MCF 10A (cell line): ENCODE data around the gene FBXW4. TPM values are rescaled to one million over a fixed set of nuclear protein-coding genes. Genes with fewer than 3 reads are reported as not detected.

Source experiments
- BruUV-seq: library from RNA; stranded (reverse); fragments of 400-500 nt; replicated peaks from 2 replicates; lab custom pipeline; 2021; lab: Mats Ljungman, UMichigan
- CTCF ChIA-PET: fragments of 300-600 bp; sonication (Branson Sonifier 250); formaldehyde crosslinking; extraction: SDS; loops from one replicate; lab custom pipeline; 2021; ENCODE audit warnings: antibody characterized with exemption, inconsistent platforms; lab: Yijun Ruan, JAX
- POLR2A ChIA-PET: fragments of 300-600, 350-650 bp; sonication (Branson Sonifier 250); formaldehyde crosslinking; extraction: SDS; loops from one replicate; lab custom pipeline; 2020; ENCODE audit warnings: antibody characterized with exemption, inconsistent platforms; lab: Yijun Ruan, JAX
- DNase-seq: peaks from one replicate; pipeline ENCODE4 v3.0.0-alpha.2; 2018; ENCODE audit not compliant: unreplicated experiment
- H3K27ac Mint-ChIP-seq: one replicate; pipeline ENCODE4 v1.8.0; 2022; ENCODE audit warnings: mild to moderate bottlenecking, low read depth, mixed read lengths; ENCODE audit not compliant: unreplicated experiment
- H3K27me3 Mint-ChIP-seq: one replicate; pipeline ENCODE4 v1.8.0; 2022; ENCODE audit warnings: mixed read lengths; ENCODE audit not compliant: insufficient read depth, unreplicated experiment
- H3K36me3 Mint-ChIP-seq: one replicate; pipeline ENCODE4 v1.8.0; 2022; ENCODE audit warnings: mild to moderate bottlenecking, moderate library complexity, mixed read lengths; ENCODE audit not compliant: insufficient read depth, unreplicated experiment
- H3K4me1 Mint-ChIP-seq: one replicate; pipeline ENCODE4 v1.8.0; 2022; ENCODE audit warnings: mixed read lengths; ENCODE audit not compliant: insufficient read depth, unreplicated experiment
- H3K4me3 Mint-ChIP-seq: one replicate; pipeline ENCODE4 v1.8.0; 2022; ENCODE audit warnings: mild to moderate bottlenecking, moderate library complexity, mixed read lengths; ENCODE audit not compliant: unreplicated experiment
- H3K9me3 Mint-ChIP-seq: one replicate; pipeline ENCODE4 v1.8.0; 2022; ENCODE audit warnings: mixed read lengths; ENCODE audit not compliant: unreplicated experiment
- intact Hi-C: fragments of 100-400 bp; cut with micrococcal nuclease; formaldehyde crosslinking; loops from 2 replicates; pipeline ENCODE4 v1.14.1; 2022
- total RNA-seq: library from RNA; stranded (reverse); gene quantifications from 2 replicates; pipeline ENCODE4 v1.2.3, GENCODE V29; 2022
- TF ChIP-seq, protein P1 (sequence below): fragments of 200-600 bp; IDR thresholded peaks from one replicate; pipeline ENCODE4 v1.8.0; 2022; ENCODE audit warnings: antibody characterized with exemption, mild to moderate bottlenecking; ENCODE audit not compliant: unreplicated experiment

The FBXW4 gene
- total RNA-seq, 1 experiment from 2014 or later = 52.1 TPM

DNA sequence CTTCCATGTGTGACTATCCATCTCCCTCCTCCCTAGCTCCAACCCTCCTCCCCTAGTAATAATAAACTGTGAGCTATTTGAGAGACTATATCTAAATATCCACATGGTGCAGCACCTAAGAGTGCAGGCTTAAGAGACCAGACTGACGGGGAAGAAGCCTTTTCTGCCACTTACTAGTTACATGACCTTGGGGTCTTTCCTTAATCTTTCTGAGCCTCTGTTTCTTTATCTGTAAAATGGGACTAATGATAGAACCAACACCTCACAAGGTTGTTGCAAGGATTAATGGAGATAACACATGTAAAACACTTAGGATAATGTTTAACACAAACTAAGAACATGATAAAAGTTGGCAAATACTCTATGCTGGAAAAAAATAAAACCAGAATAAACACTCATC, 37.1 kb upstream of the FBXW4 start:
- ChIA-PET POLR2A (no interaction called here), CTCF (interaction anchor here (0.7 kb wide), 1 partner anchor 1872 kb away, joined by 5 read pairs; no protein-coding TSS in a partner anchor)
- no peak overlapping the region for H3K27ac Mint-ChIP-seq

DNA sequence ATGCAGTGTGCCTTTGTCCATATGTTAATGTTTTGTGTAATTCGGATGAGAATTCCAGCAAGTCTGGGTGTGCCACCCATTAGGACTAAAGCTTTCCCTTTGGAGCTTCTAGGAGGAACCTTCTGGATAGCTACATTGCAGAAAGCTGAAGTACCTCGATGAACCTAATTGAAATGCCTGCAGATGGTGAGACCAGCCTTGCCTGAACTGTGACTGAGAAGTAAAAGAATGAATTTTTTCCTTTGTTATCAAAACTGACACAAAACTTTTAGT, 31.1 kb upstream of the FBXW4 start:
- no TSS peak for BruUV-seq
- no peak for DNase-seq
- Mint-ChIP-seq H3K4me1 (no peaks in the 10 kb centered on the region), H3K27me3 (no peaks in the 10 kb centered on the region), H3K4me3 (no peak overlapping the region), H3K36me3 (peaks cover 5% of the 10 kb centered on the region), H3K27ac (no peak overlapping the region), H3K9me3 (no peaks in the 10 kb centered on the region)
- TF ChIP-seq, protein P1, sequence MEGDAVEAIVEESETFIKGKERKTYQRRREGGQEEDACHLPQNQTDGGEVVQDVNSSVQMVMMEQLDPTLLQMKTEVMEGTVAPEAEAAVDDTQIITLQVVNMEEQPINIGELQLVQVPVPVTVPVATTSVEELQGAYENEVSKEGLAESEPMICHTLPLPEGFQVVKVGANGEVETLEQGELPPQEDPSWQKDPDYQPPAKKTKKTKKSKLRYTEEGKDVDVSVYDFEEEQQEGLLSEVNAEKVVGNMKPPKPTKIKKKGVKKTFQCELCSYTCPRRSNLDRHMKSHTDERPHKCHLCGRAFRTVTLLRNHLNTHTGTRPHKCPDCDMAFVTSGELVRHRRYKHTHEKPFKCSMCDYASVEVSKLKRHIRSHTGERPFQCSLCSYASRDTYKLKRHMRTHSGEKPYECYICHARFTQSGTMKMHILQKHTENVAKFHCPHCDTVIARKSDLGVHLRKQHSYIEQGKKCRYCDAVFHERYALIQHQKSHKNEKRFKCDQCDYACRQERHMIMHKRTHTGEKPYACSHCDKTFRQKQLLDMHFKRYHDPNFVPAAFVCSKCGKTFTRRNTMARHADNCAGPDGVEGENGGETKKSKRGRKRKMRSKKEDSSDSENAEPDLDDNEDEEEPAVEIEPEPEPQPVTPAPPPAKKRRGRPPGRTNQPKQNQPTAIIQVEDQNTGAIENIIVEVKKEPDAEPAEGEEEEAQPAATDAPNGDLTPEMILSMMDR = no peak
- intact Hi-C loops = no loop called here
- ChIA-PET POLR2A (no interaction called here), CTCF (interaction anchor here (0.6 to 0.7 kb wide), 2 partner anchors 55 to 327 kb away, joined by 3 read pairs; no protein-coding TSS in a partner anchor)

More for the DNA sequence above, 37.1 kb upstream of the FBXW4 start:
- intact Hi-C loops = no loop called here
- Mint-ChIP-seq H3K27me3 (peaks cover 32% of the 10 kb centered on the region), H3K9me3 (no peaks in the 10 kb centered on the region), H3K4me3 (no peak overlapping the region), H3K36me3 (peaks cover 6% of the 10 kb centered on the region), H3K4me1 (no peaks in the 10 kb centered on the region)
- TF ChIP-seq, protein P1 = no peak
- no peak for DNase-seq
- BruUV-seq = no TSS peak

DNA sequence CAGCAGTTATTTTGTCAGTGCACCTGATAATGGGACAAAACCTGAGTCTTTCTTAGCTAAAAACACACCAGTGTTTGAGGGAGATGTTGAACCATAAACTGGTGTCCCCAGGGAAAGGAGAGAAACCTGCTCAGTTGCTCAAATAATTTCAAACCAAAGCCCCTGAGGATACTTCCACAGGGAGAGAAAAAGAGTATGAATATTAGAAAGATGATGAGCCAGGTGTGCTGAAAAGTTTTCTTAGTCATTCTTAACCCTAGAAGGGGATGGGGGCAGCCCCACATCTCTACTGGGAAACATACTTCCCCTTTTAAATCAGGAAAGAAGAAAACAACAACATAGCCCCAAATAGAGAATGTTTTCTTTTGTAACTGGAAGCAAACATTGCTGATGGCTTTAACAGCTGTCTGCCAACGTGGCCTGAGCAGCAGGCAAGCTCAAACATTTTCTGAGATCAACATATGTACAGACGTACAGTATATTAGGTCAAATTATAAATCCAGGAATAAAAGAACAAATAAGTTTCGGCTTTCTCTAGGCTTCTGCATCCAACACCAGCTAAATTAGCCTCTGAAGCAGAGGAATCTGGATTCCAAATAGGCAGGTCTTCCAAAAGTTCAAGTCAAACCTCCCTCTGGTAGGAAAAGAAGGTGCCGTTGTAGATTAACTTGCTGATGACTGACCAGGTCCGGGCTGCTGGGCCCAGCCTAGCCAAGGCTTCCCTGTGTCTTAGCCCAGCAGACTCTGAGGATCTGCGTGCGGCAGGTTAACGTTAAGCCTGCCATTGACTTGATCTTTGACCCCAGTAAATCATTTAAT, 30.5 kb upstream of the FBXW4 start:
- TF ChIP-seq, protein P1 = no peak
- ChIA-PET POLR2A (no interaction called here), CTCF (interaction anchor here (0.6 to 0.7 kb wide), 2 partner anchors 56 to 328 kb away, joined by 3 read pairs; no protein-coding TSS in a partner anchor)
- Mint-ChIP-seq H3K4me3 (no peak overlapping the region), H3K27me3 (no peaks in the 10 kb centered on the region), H3K4me1 (no peaks in the 10 kb centered on the region), H3K27ac (no peak overlapping the region), H3K9me3 (no peaks in the 10 kb centered on the region), H3K36me3 (peaks cover 5% of the 10 kb centered on the region)
- DNase-seq = no peak
- BruUV-seq = no TSS peak
- intact Hi-C loops = no loop called here

DNA sequence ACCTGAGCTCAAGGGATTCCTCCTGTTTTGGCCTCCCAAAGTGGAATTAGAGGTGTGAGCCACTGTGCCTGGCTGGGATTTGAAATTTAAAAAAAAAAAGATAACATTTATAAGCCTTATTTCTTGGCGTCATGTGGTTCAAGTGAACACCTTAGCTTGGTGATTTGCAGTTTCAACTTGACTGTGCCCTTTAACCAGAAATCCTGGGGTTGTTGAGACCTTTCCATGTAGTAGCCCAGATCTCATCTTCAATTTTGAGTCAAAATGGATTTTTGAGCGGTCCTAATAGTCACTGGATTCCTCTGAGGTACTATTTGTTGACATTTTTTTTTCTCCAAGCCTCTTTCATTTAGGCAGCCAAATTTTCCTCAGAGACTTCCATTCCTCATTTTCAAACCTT, 29.5 kb upstream of the FBXW4 start:
- ChIA-PET POLR2A (interaction anchor here (0.7 kb wide), 1 partner anchor 137 kb away, joined by 3 read pairs; the partner anchor contains the start of genes DPCD and POLL), CTCF (no interaction called here)
- TF ChIP-seq, protein P1 = no peak
- no peak overlapping the region for H3K27ac Mint-ChIP-seq
- H3K36me3 Mint-ChIP-seq = peaks cover 5% of the 10 kb centered on the region
- no peak for DNase-seq
- no peaks in the 10 kb centered on the region for H3K27me3 Mint-ChIP-seq
- no peak overlapping the region for H3K4me3 Mint-ChIP-seq
- intact Hi-C loops = no loop called here
- no TSS peak for BruUV-seq
- H3K4me1 Mint-ChIP-seq = no peaks in the 10 kb centered on the region
- H3K9me3 Mint-ChIP-seq = no peaks in the 10 kb centered on the region
